Parathyroid adenoma (tissue), 2 donors: ENCODE data around the gene NUDT14.
A peak's percentile ranks its signal among the peaks of the same experiment; 100 is the strongest.

ENCODE experiments used
- H2AFZ ChIP-seq: fragments of 300-600 bp; sonication (generic); one replicate; pipeline ENCODE4 v1.7.0; 2017; ENCODE audit warnings: antibody characterized with exemption, mild to moderate bottlenecking
- H3K27ac ChIP-seq: fragments of 300-600 bp; sonication (generic); one replicate; pipeline ENCODE4 v1.7.0; 2017
- H3K27me3 ChIP-seq: fragments of 300-600 bp; sonication (generic); one replicate; pipeline ENCODE4 v1.7.0; 2017; ENCODE audit warnings: low read length; ENCODE audit not compliant: control insufficient read depth, insufficient read depth
- H3K36me3 ChIP-seq: fragments of 300-600 bp; sonication (generic); one replicate; pipeline ENCODE4 v1.7.0; 2017; ENCODE audit warnings: low read length; ENCODE audit not compliant: control insufficient read depth, insufficient read depth
- H3K4me1 ChIP-seq: fragments of 300-600 bp; sonication (generic); one replicate; pipeline ENCODE4 v1.7.0; 2017; ENCODE audit warnings: control low read depth
- H3K4me2 ChIP-seq: fragments of 300-600 bp; sonication (generic); one replicate; pipeline ENCODE4 v1.7.0; 2017; ENCODE audit warnings: low read length
- H3K4me3 ChIP-seq: fragments of 300-600 bp; sonication (generic); one replicate; pipeline ENCODE4 v1.7.0; 2017; ENCODE audit warnings: low read depth, low read length
- H3K79me2 ChIP-seq: fragments of 300-600 bp; sonication (generic); one replicate; pipeline ENCODE4 v1.7.0; 2017; ENCODE audit warnings: control low read depth
- H3K9ac ChIP-seq: fragments of 300-600 bp; sonication (generic); one replicate; pipeline ENCODE4 v1.7.0; 2017; ENCODE audit warnings: mild to moderate bottlenecking
- H3K9me3 ChIP-seq: fragments of 300-600 bp; sonication (generic); one replicate; pipeline ENCODE4 v1.7.0; 2017; ENCODE audit warnings: low read length; ENCODE audit not compliant: control insufficient read depth
- CTCF ChIP-seq: fragments of 300-600 bp; sonication (generic); IDR thresholded peaks from one replicate; pipeline ENCODE4 v1.7.0; 2017; ENCODE audit warnings: antibody characterized with exemption, mild to moderate bottlenecking
- donor health status: primary hyperparathyroidism.

The NUDT14 gene

GRCh38 chr14:105151838-105152793 lies 29.0 kb downstream of the NUDT14 start:
- no peaks in the 10 kb centered on the region for H3K9me3 ChIP-seq
- H3K36me3 ChIP-seq, result no peaks in the 10 kb centered on the region
- H2AFZ ChIP-seq, result no peak overlapping the region
- TF ChIP-seq CTCF, result no peak
- no peaks in the 10 kb centered on the region for H3K4me1 ChIP-seq
- H3K79me2 ChIP-seq, result no peaks in the 10 kb centered on the region
- no peak overlapping the region for H3K4me2 ChIP-seq
- no peaks in the 10 kb centered on the region for H3K27me3 ChIP-seq
- peak overlapping the region; percentile 22 for H3K27ac ChIP-seq
- H3K9ac ChIP-seq, result no peak overlapping the region
- H3K4me3 ChIP-seq, result no peak overlapping the region

GRCh38 chr14:105151084-105151837 lies 29.9 kb downstream of the NUDT14 start:
- no peak overlapping the region for H3K9ac ChIP-seq

GRCh38 chr14:105150368-105151083 lies 30.6 kb downstream of the NUDT14 start:
- H3K27me3 ChIP-seq, result no peaks in the 10 kb centered on the region
- H3K79me2 ChIP-seq, result no peaks in the 10 kb centered on the region
- no peaks in the 10 kb centered on the region for H3K36me3 ChIP-seq
- no peak overlapping the region for H3K4me3 ChIP-seq
- no peaks in the 10 kb centered on the region for H3K4me1 ChIP-seq
- no peak overlapping the region for H2AFZ ChIP-seq
- no peak for TF ChIP-seq CTCF
- no peak overlapping the region for H3K27ac ChIP-seq
- no peak overlapping the region for H3K9ac ChIP-seq
- no peak overlapping the region for H3K4me2 ChIP-seq
- no peaks in the 10 kb centered on the region for H3K9me3 ChIP-seq

More at GRCh38 chr14:105151084-105151837, 29.9 kb downstream of the NUDT14 start:
- no peak overlapping the region for H3K4me3 ChIP-seq
- no peaks in the 10 kb centered on the region for H3K4me1 ChIP-seq
- H3K36me3 ChIP-seq, result no peaks in the 10 kb centered on the region
- H3K4me2 ChIP-seq, result no peak overlapping the region
- no peaks in the 10 kb centered on the region for H3K27me3 ChIP-seq
- no peaks in the 10 kb centered on the region for H3K9me3 ChIP-seq
- no peaks in the 10 kb centered on the region for H3K79me2 ChIP-seq
- no peak overlapping the region for H2AFZ ChIP-seq
- no peak overlapping the region for H3K27ac ChIP-seq
- no peak for TF ChIP-seq CTCF

- no peak overlapping the region for H3K27ac ChIP-seq
- no peaks in the 10 kb centered on the region for H3K79me2 ChIP-seq
- no peak overlapping the region for H3K9ac ChIP-seq
- no peak overlapping the region for H3K4me2 ChIP-seq
- H3K36me3 ChIP-seq, result no peaks in the 10 kb centered on the region
- no peak for TF ChIP-seq CTCF
- no peak overlapping the region for H3K4me3 ChIP-seq
- no peaks in the 10 kb centered on the region for H3K27me3 ChIP-seq
- no peaks in the 10 kb centered on the region for H3K4me1 ChIP-seq
- no peak overlapping the region for H2AFZ ChIP-seq
- no peaks in the 10 kb centered on the region for H3K9me3 ChIP-seq
Measured at GRCh38 chr14:105150026-105150367, 31.1 kb downstream of the NUDT14 start.
